GM08714 (cell line): ENCODE measurements around the gene SMIM36.
"Not testable (repeated sequence)": the region's sequence is repeated elsewhere in the genome, so short reads cannot be mapped to it uniquely, and the experiment has no call there.

Experiments
- H3K4me3 ChIP-seq: fragments of 200-500 bp; sonication (Bioruptor generic); 2 replicates; pipeline ENCODE4 v1.5.1; 2014; ENCODE audit warnings: mild to moderate bottlenecking, low read length, inconsistent platforms
- ZNF274 ChIP-seq: IDR thresholded peaks from 2 replicates; pipeline ENCODE4 v1.6.1; 2012; ENCODE audit warnings: mild to moderate bottlenecking, low read depth, low read length

The SMIM36 gene

GRCh38 chr17:55423535-55423934 is 87.7 kb downstream of the SMIM36 start:
- no peak for TF ChIP-seq ZNF274
- H3K4me3 ChIP-seq, result no peak overlapping the region

- H3K4me3 ChIP-seq, result not testable (repeated sequence)
Measured at GRCh38 chr17:55422828-55423164, 88.5 kb downstream of the SMIM36 start.

- TF ChIP-seq ZNF274, result no peak
Measured at GRCh38 chr17:55421179-55421934, 89.9 kb downstream of the SMIM36 start, which contains the start of gene MMD. MMD (minus strand) TSS chr17:55421835; CDS start chr17:55421695, 140 bp downstream.

GRCh38 chr17:55420776-55421178 is 90.5 kb downstream of the SMIM36 start:
- H3K4me3 ChIP-seq, result peak overlapping the region; percentile 94
- TF ChIP-seq ZNF274, result no peak

More at GRCh38 chr17:55421179-55421934, 89.9 kb downstream of the SMIM36 start, which contains the start of gene MMD:
- H3K4me3 ChIP-seq, result peak within 1 kb of the TSS; percentile 94

- peak overlapping the region; percentile 94 for H3K4me3 ChIP-seq
- no peak for TF ChIP-seq ZNF274
Measured at GRCh38 chr17:55420067-55420775, 91.0 kb downstream of the SMIM36 start.

GRCh38 chr17:55418369-55419268 is 92.6 kb downstream of the SMIM36 start:
- peak overlapping the region; percentile 30 for H3K4me3 ChIP-seq
- no peak for TF ChIP-seq ZNF274

GRCh38 chr17:55417411-55418268 is 93.6 kb downstream of the SMIM36 start:
- TF ChIP-seq ZNF274, result no peak
- H3K4me3 ChIP-seq, result no peak overlapping the region; the same call in 1 of the 2 replicates

GRCh38 chr17:55416470-55417052 is 94.7 kb downstream of the SMIM36 start:
- TF ChIP-seq ZNF274, result no peak

GRCh38 chr17:55416000-55416399 is 95.3 kb downstream of the SMIM36 start:
- H3K4me3 ChIP-seq, result no peak overlapping the region
- no peak for TF ChIP-seq ZNF274

More at GRCh38 chr17:55416470-55417052, 94.7 kb downstream of the SMIM36 start:
- H3K4me3 ChIP-seq, result no peak overlapping the region; the same call in 1 of the 2 replicates

- no peak for TF ChIP-seq ZNF274
- no peak overlapping the region for H3K4me3 ChIP-seq
Measured at GRCh38 chr17:55414983-55415382, 96.3 kb downstream of the SMIM36 start.

GRCh38 chr17:55413825-55414489 is 97.3 kb downstream of the SMIM36 start:
- no peak for TF ChIP-seq ZNF274
- no peak overlapping the region for H3K4me3 ChIP-seq

- H3K4me3 ChIP-seq, result no peak overlapping the region
- TF ChIP-seq ZNF274, result no peak
Measured at GRCh38 chr17:55411463-55411855, 99.8 kb downstream of the SMIM36 start.

- TF ChIP-seq ZNF274, result no peak
- no peak overlapping the region for H3K4me3 ChIP-seq
Measured at GRCh38 chr17:55410722-55411462, 100.4 kb downstream of the SMIM36 start.
